SU-DHL-6 (cell line): ENCODE results near the gene SLC9A5.

Experiments used
- H2AFZ ChIP-seq: fragments of 200-600 bp; sonication (generic); 2 replicates; pipeline ENCODE4 v1.6.1; 2014; ENCODE audit warnings: low read depth, mild to moderate bottlenecking, moderate library complexity, mixed read lengths, antibody characterized with exemption, low read length; ENCODE audit not compliant: severe bottlenecking
- H3F3A ChIP-seq: fragments of 200-600 bp; shearing (Covaris generic); 2 replicates; pipeline ENCODE4 v1.6.0; 2016; ENCODE audit warnings: antibody characterized with exemption, mild to moderate bottlenecking; ENCODE audit not compliant: insufficient read depth
- H3K27ac ChIP-seq: fragments of 200-600 bp; sonication (generic); 2 replicates; pipeline ENCODE4 v1.5.1; 2016; ENCODE audit warnings: low read depth, mild to moderate bottlenecking, low read length, moderate library complexity, mixed read lengths
- H3K27me3 ChIP-seq: fragments of 200-600 bp; sonication (generic), shearing (Covaris generic); 2 replicates; pipeline ENCODE4 v1.6.0; 2014; ENCODE audit warnings: mild to moderate bottlenecking, low read length
- H3K36me3 ChIP-seq: fragments of 200-600 bp; sonication (generic); 2 replicates; pipeline ENCODE4 v1.6.1; 2014; ENCODE audit warnings: mild to moderate bottlenecking, low read length, mixed read lengths
- H3K4me2 ChIP-seq: fragments of 300-600, 200-600 bp; shearing (Covaris generic), sonication (generic); 2 replicates; pipeline ENCODE4 v1.6.0; 2014; ENCODE audit warnings: low read length, low read depth, mild to moderate bottlenecking; ENCODE audit not compliant: poor library complexity, severe bottlenecking
- H3K4me3 ChIP-seq: fragments of 200-600 bp; sonication (generic); 2 replicates; pipeline ENCODE4 v1.5.1; 2014; ENCODE audit warnings: antibody characterized with exemption, low read length, mild to moderate bottlenecking, mixed read lengths; ENCODE audit not compliant: insufficient read depth, poor library complexity, severe bottlenecking
- H3K79me2 ChIP-seq: fragments of 200-600 bp; sonication (generic); 2 replicates; pipeline ENCODE4 v1.6.1; 2014; ENCODE audit warnings: mild to moderate bottlenecking, low read length, moderate library complexity; ENCODE audit not compliant: insufficient read depth
- H3K9ac ChIP-seq: fragments of 200-600 bp; sonication (generic); 2 replicates; pipeline ENCODE4 v1.7.0; 2014; ENCODE audit warnings: mild to moderate bottlenecking, low read length
- H3K9me2 ChIP-seq: fragments of 200-600 bp; sonication (generic); replicated peaks from 2 replicates; pipeline ENCODE4 v1.6.1; 2014; ENCODE audit warnings: low read length; ENCODE audit not compliant: insufficient read depth
- H3K9me3 ChIP-seq: fragments of 200-600 bp; sonication (generic); 2 replicates; pipeline ENCODE4 v1.6.1; 2014; ENCODE audit warnings: low read length, mixed read lengths; ENCODE audit not compliant: insufficient read depth
- H4K20me1 ChIP-seq: fragments of 200-600 bp; sonication (generic); 2 replicates; pipeline ENCODE4 v1.6.1; 2014; ENCODE audit warnings: low read depth, mild to moderate bottlenecking, antibody characterized with exemption, low read length, moderate library complexity, mixed read lengths
- EZH2phosphoT487 ChIP-seq: fragments of 200-600 bp; sonication (generic), shearing (Covaris generic); conservative IDR thresholded peaks from 2 replicates; pipeline ENCODE4 v1.6.1; 2018; ENCODE audit warnings: mild to moderate bottlenecking, antibody characterized with exemption, low read length, moderate library complexity, mixed read lengths
- TF ChIP-seq, protein P1 (sequence below): fragments of 200-600 bp; sonication (generic); IDR thresholded peaks from one replicate; pipeline ENCODE4 v1.5.1; 2017; ENCODE audit warnings: antibody characterized with exemption, mild to moderate bottlenecking, low read length, moderate library complexity; ENCODE audit not compliant: insufficient read depth, poor library complexity, severe bottlenecking

SLC9A5 gene

DNA sequence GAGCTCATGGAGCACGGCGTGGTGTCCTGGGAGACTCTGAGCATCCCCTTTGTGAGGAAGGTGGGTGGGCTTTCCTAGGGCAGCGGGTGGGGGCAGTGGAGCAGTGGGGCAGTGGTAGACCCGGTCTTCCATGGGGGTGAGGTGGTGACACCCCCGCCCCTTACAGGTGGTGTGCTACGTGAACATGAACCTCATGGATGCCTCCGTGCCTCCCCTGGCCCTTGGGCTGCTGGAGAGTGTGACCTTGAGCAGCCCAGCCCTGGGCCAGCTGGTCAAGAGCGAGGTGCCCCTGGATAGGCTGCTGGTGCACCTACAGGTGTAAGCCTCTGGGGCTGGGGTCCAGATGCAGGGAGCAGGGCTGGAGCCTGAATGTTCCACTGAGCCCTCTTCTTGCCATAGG is 48.3 kb upstream of the SLC9A5 start:
- TF ChIP-seq, protein P1, sequence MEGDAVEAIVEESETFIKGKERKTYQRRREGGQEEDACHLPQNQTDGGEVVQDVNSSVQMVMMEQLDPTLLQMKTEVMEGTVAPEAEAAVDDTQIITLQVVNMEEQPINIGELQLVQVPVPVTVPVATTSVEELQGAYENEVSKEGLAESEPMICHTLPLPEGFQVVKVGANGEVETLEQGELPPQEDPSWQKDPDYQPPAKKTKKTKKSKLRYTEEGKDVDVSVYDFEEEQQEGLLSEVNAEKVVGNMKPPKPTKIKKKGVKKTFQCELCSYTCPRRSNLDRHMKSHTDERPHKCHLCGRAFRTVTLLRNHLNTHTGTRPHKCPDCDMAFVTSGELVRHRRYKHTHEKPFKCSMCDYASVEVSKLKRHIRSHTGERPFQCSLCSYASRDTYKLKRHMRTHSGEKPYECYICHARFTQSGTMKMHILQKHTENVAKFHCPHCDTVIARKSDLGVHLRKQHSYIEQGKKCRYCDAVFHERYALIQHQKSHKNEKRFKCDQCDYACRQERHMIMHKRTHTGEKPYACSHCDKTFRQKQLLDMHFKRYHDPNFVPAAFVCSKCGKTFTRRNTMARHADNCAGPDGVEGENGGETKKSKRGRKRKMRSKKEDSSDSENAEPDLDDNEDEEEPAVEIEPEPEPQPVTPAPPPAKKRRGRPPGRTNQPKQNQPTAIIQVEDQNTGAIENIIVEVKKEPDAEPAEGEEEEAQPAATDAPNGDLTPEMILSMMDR = no peak
- TF ChIP-seq EZH2phosphoT487 = no peak
- Histone ChIP-seq H3K9me2 (no peaks in the 10 kb centered on the region), H3K9me3 (no peaks in the 10 kb centered on the region), H3K4me3 (no peak overlapping the region), H3K4me2 (no peak overlapping the region), H3K9ac (no peak overlapping the region), H3K79me2 (no peaks in the 10 kb centered on the region), H2AFZ (no peak overlapping the region), H4K20me1 (no peaks in the 10 kb centered on the region), H3K27ac (no peak overlapping the region), H3F3A (no peaks in the 10 kb centered on the region), H3K36me3 (no peaks in the 10 kb centered on the region), H3K27me3 (no peaks in the 10 kb centered on the region)

DNA sequence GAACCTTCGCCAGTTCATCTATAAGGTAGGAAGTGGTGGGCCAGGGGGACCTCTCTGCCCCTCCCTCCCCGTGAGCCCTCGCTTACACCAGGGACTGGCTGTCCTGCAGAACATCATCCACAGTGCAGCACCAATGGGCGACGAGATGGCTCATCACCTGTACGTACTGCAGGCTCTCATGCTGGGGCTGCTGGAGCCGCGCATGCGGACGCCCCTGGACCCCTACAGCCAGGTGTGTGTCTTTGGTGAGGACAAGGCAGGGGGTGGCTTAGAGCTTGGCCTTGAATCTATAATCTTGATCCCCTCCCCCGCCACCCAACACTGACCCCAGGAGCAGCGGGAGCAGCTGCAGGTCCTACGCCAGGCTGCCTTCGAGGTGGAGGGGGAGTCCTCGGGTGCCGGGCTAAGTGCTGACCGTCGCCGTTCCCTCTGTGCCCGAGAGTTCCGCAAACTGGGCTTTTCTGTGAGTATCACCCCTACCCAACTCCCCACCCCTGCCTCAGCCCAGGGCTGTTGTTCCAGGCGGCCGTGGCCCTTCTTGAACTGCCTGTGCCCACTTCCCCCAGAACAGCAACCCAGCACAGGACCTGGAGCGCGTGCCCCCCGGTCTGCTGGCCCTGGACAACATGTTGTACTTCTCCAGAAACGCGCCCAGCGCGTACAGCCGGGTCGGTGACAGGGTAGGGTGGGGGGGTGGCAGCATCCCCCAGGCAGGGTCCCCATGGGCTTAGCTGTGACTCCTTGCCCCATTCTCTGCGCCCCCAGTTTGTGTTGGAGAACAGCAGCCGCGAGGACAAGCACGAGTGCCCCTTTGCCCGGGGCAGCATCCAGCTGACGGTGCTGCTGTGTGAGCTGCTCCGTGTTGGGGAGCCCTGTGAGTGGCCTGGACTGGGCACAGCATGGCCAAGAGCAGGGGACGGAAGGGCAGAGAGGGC is 47.1 kb upstream of the SLC9A5 start:
- H3K27ac ChIP-seq = no peak overlapping the region
- no peaks in the 10 kb centered on the region for H4K20me1 ChIP-seq
- TF ChIP-seq, protein P1 = no peak
- no peak for TF ChIP-seq EZH2phosphoT487
- no peak overlapping the region for H3K9ac ChIP-seq
- H2AFZ ChIP-seq = no peak overlapping the region
- no peaks in the 10 kb centered on the region for H3K9me3 ChIP-seq
- no peaks in the 10 kb centered on the region for H3K27me3 ChIP-seq
- H3K79me2 ChIP-seq = no peaks in the 10 kb centered on the region
- no peaks in the 10 kb centered on the region for H3K36me3 ChIP-seq
- no peaks in the 10 kb centered on the region for H3K9me2 ChIP-seq
- H3K4me3 ChIP-seq = no peak overlapping the region
- no peaks in the 10 kb centered on the region for H3F3A ChIP-seq
- H3K4me2 ChIP-seq = no peak overlapping the region

DNA sequence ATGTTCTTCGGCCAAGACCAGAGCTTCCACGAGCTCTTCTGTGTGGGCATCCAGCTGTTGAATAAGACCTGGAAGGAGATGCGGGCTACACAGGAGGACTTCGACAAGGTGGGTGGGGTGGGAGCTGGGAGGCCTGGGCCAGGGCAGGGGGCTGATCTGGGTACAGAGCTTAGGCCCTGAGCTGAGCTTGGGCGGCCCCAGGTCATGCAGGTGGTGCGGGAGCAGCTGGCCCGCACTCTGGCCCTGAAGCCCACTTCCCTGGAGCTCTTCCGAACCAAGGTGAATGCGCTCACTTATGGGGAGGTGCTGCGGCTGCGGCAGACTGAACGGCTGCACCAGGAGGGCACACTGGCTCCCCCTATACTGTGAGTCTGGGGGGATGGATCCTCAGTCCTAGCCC is 46.4 kb upstream of the SLC9A5 start:
- Histone ChIP-seq H3K9ac (no peak overlapping the region), H3K27ac (no peak overlapping the region), H4K20me1 (no peaks in the 10 kb centered on the region), H3K9me2 (no peaks in the 10 kb centered on the region), H3F3A (no peaks in the 10 kb centered on the region), H2AFZ (no peak overlapping the region), H3K36me3 (no peaks in the 10 kb centered on the region), H3K4me3 (no peak overlapping the region), H3K4me2 (no peak overlapping the region), H3K79me2 (no peaks in the 10 kb centered on the region), H3K9me3 (no peaks in the 10 kb centered on the region), H3K27me3 (no peaks in the 10 kb centered on the region)
- TF ChIP-seq, protein P1 = no peak
- TF ChIP-seq EZH2phosphoT487 = no peak
